ENCODE measurements around the gene RASSF3. TPM values are rescaled to one million over a fixed set of nuclear protein-coding genes. Genes with fewer than 3 reads are reported as not detected.

Gene RASSF3
- total and polyA plus RNA-seq, 2 donors from 2014 or later: 8.2 to 35.6 TPM

DNA sequence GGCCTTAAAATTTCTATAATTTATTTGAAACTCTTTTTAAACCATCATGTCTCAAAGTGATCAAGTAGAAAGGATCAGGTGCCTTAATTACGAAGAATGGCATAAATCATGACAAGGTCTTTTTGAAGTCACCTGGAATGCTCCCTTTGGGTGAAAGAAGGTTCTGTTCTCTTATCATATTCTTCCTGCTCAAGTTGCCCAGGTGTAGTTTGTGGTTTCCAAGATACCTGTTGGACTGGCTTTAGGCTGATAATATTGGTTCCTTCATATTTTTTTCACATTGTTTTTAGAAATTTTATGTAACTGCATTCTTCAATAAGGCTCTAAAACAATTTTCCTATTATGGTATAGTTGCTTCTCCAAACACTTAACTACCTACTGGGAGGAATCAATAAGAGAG is 29.2 kb downstream of the RASSF3 start:
- TF ChIP-seq, protein P1, sequence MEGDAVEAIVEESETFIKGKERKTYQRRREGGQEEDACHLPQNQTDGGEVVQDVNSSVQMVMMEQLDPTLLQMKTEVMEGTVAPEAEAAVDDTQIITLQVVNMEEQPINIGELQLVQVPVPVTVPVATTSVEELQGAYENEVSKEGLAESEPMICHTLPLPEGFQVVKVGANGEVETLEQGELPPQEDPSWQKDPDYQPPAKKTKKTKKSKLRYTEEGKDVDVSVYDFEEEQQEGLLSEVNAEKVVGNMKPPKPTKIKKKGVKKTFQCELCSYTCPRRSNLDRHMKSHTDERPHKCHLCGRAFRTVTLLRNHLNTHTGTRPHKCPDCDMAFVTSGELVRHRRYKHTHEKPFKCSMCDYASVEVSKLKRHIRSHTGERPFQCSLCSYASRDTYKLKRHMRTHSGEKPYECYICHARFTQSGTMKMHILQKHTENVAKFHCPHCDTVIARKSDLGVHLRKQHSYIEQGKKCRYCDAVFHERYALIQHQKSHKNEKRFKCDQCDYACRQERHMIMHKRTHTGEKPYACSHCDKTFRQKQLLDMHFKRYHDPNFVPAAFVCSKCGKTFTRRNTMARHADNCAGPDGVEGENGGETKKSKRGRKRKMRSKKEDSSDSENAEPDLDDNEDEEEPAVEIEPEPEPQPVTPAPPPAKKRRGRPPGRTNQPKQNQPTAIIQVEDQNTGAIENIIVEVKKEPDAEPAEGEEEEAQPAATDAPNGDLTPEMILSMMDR (IDR thresholded peaks at IDR 0.05; ENCODE audit: borderline replicate concordance, extremely low read depth, insufficient read depth): no peak
- H3K27ac ChIP-seq (ENCODE audit: low read depth in 2 of 2, low read length in 2 of 2): no peak overlapping the region
- FAIRE-seq: no peak

DNA sequence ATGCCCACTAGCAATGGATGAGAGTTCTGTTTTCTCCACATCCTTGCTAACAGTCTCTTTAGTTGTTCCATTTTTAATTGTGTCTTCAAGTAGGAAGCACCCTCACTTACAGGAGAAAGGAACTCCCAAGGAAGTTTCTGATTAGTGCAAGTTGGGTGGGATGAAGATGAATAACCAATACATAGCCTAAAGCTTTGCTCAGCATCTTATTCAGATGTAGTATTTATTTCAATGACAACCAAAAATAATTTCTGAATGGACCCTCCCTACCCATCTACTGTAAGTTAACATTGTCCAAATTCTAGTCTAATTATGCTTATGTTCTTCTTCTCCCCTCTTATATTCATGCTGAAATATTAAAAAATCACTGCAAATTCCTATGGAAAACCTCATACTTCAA is 36.0 kb downstream of the RASSF3 start:
- H3K36me3 ChIP-seq (ENCODE audit: control insufficient read depth in 2 of 3, insufficient read depth in 3 of 3, low read length in 3 of 3): no peaks in the 10 kb centered on the region
- no peak overlapping the region for H3K4me3 ChIP-seq (ENCODE audit: low read length in 3 of 3)
- TF ChIP-seq, protein P1 (IDR thresholded peaks at IDR 0.05; ENCODE audit: borderline replicate concordance, extremely low read depth, insufficient read depth): no peak
- intact Hi-C loops (cut with DNase I): no loop called here
- H3K9me3 ChIP-seq (ENCODE audit: control insufficient read depth in 2 of 3, insufficient read depth in 1 of 3, low read length in 3 of 3): no peaks in the 10 kb centered on the region
- FAIRE-seq (no peak), DNase-seq (no peak)
- H3K9ac ChIP-seq (ENCODE audit: low read length in 3 of 3): no peak overlapping the region
- no peak overlapping the region for H3K27ac ChIP-seq (ENCODE audit: low read depth in 2 of 2, low read length in 2 of 2)
- H3K4me1 ChIP-seq (ENCODE audit: control insufficient read depth in 2 of 3, insufficient read depth in 2 of 3, low read depth in 1 of 3, low read length in 3 of 3): no peaks in the 10 kb centered on the region
- no peaks in the 10 kb centered on the region for H3K27me3 ChIP-seq (ENCODE audit: control insufficient read depth, insufficient read depth, low read length)

More for the DNA sequence above, 29.2 kb downstream of the RASSF3 start:
- no peaks in the 10 kb centered on the region for H3K27me3 ChIP-seq (ENCODE audit: control insufficient read depth, insufficient read depth, low read length)
- H3K9me3 ChIP-seq (ENCODE audit: control insufficient read depth in 2 of 3, insufficient read depth in 1 of 3, low read length in 3 of 3): no peaks in the 10 kb centered on the region
- no peaks in the 10 kb centered on the region for H3K36me3 ChIP-seq (ENCODE audit: control insufficient read depth in 2 of 3, insufficient read depth in 3 of 3, low read length in 3 of 3)
- H3K4me1 ChIP-seq (ENCODE audit: control insufficient read depth in 2 of 3, insufficient read depth in 2 of 3, low read depth in 1 of 3, low read length in 3 of 3): no peaks in the 10 kb centered on the region
- intact Hi-C loops (cut with DNase I): no loop called here
- no peak for DNase-seq
- no peak overlapping the region for H3K4me3 ChIP-seq (ENCODE audit: low read length in 3 of 3)
- H3K9ac ChIP-seq (ENCODE audit: low read length in 3 of 3): no peak overlapping the region

DNA sequence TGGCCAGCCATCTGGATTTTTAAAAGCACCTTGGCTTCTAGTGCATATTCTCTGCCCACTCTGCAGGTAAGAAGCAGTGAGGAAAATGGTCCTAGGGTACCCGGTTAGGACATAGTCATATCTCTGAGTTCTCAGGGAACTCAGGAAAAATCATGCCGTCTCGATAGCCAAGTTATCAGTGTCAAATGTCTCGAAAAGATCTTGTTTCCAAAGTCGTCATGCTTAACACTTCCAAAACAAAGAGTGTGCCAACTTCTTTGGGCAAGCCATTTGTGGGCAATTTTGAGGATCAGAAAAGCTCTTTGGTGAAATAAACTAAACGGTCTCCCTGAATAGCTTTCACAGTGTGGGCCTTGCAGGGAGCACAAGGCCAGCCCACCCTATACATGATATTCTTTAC is 39.2 kb downstream of the RASSF3 start:
- no peaks in the 10 kb centered on the region for H3K27me3 ChIP-seq (ENCODE audit: control insufficient read depth, insufficient read depth, low read length)
- DNase-seq: no peak
- no peaks in the 10 kb centered on the region for H3K9me3 ChIP-seq (ENCODE audit: control insufficient read depth in 2 of 3, insufficient read depth in 1 of 3, low read length in 3 of 3)
- H3K9ac ChIP-seq (ENCODE audit: low read length in 3 of 3): no peak overlapping the region
- no peak overlapping the region for H3K4me3 ChIP-seq (ENCODE audit: low read length in 3 of 3)
- TF ChIP-seq, protein P1 (IDR thresholded peaks at IDR 0.05; ENCODE audit: borderline replicate concordance, extremely low read depth, insufficient read depth): no peak
- H3K36me3 ChIP-seq (ENCODE audit: control insufficient read depth in 2 of 3, insufficient read depth in 3 of 3, low read length in 3 of 3): no peaks in the 10 kb centered on the region
- H3K27ac ChIP-seq (ENCODE audit: low read depth in 2 of 2, low read length in 2 of 2): no peak overlapping the region
- H3K4me1 ChIP-seq (ENCODE audit: control insufficient read depth in 2 of 3, insufficient read depth in 2 of 3, low read depth in 1 of 3, low read length in 3 of 3): no peaks in the 10 kb centered on the region
- intact Hi-C loops (cut with DNase I): no loop called here
- no peak for FAIRE-seq

DNA sequence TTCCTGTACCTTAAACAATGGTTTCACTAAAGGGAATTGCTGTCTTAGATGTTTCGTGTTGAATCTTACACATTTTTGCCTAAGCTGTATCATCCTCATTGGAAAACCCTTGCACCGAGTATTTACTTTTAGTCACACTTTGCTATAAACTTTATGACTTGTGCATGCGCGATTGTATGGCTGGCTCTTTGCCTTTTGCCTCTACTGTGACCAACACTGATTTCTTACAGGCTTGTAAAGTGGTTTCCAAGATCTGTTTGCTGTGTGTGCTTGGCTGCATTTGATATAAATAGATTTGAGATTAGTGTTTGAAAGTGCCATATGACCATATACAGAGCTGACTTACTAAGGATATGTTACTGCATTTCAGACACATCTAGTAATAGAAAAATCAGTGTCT is 40.5 kb downstream of the RASSF3 start:
- no peak for FAIRE-seq
- no peaks in the 10 kb centered on the region for H3K9me3 ChIP-seq (ENCODE audit: control insufficient read depth in 2 of 3, insufficient read depth in 1 of 3, low read length in 3 of 3)
- DNase-seq: peak in 1 of 5 donors; percentile 15
- no peak overlapping the region for H3K27ac ChIP-seq (ENCODE audit: low read depth in 2 of 2, low read length in 2 of 2)
- H3K4me3 ChIP-seq (ENCODE audit: low read length in 3 of 3): no peak overlapping the region
- no peaks in the 10 kb centered on the region for H3K27me3 ChIP-seq (ENCODE audit: control insufficient read depth, insufficient read depth, low read length)
- no peaks in the 10 kb centered on the region for H3K4me1 ChIP-seq (ENCODE audit: control insufficient read depth in 2 of 3, insufficient read depth in 2 of 3, low read depth in 1 of 3, low read length in 3 of 3)
- H3K9ac ChIP-seq (ENCODE audit: low read length in 3 of 3): no peak overlapping the region
- TF ChIP-seq, protein P1 (IDR thresholded peaks at IDR 0.05; ENCODE audit: borderline replicate concordance, extremely low read depth, insufficient read depth): no peak
- H3K36me3 ChIP-seq (ENCODE audit: control insufficient read depth in 2 of 3, insufficient read depth in 3 of 3, low read length in 3 of 3): no peaks in the 10 kb centered on the region
- intact Hi-C loops (cut with DNase I): no loop called here
